CD4-positive, alpha-beta T cell (primary cell): ENCODE data around the gene DDX50. TPM values are rescaled to one million over a fixed set of nuclear protein-coding genes. Genes with fewer than 3 reads are reported as not detected.

Source experiments
- ATAC-seq: fragments of 200-7000 bp; cut with Tn5 transposase; one replicate; pipeline ENCODE4 v1.10.0; 2022; ENCODE audit warnings: mild to moderate bottlenecking; ENCODE audit not compliant: poor library complexity
- CTCF ChIA-PET: fragments of 350-600 bp; sonication (Branson Sonifier 250); formaldehyde crosslinking; loops from one replicate; lab custom pipeline; 2021; ENCODE audit warnings: antibody characterized with exemption, inconsistent platforms; lab: Charles Lee
- POLR2A ChIA-PET: fragments of 350-600 bp; sonication (Branson Sonifier 250); formaldehyde crosslinking; loops from one replicate; lab custom pipeline; 2021; ENCODE audit warnings: antibody characterized with exemption, inconsistent platforms; lab: Charles Lee
- DNase-seq, 14 experiments: peaks; one replicate each; pipeline ENCODE4 v3.0.0-alpha.2; 2013 to 2020; ENCODE audit warnings: mixed read lengths in 2 of 14
- H3K27ac ChIP-seq, 2 donors: one replicate each; pipeline versions ENCODE4 v1.5.1 to v1.7.0; 2013; ENCODE audit warnings: low read length in 2 of 2, low read depth in 1 of 2, mild to moderate bottlenecking in 1 of 2
- H3K27me3 ChIP-seq, 2 experiments: 1 replicate in 1 of 2; 2 replicates in 1 of 2; pipeline versions ENCODE4 v1.6.1 to v1.7.0; 2013; ENCODE audit warnings: low read length in 2 of 2, control low read depth in 1 of 2, mild to moderate bottlenecking in 1 of 2, moderate library complexity in 1 of 2; ENCODE audit not compliant: insufficient read depth in 2 of 2, control insufficient read depth in 1 of 2
- H3K36me3 ChIP-seq: one replicate; pipeline ENCODE4 v1.6.1; 2013; ENCODE audit warnings: low read length, control low read depth; ENCODE audit not compliant: insufficient read depth
- H3K4me1 ChIP-seq: one replicate; pipeline ENCODE4 v1.6.1; 2013; ENCODE audit warnings: low read length, control low read depth; ENCODE audit not compliant: insufficient read depth
- H3K4me3 ChIP-seq: one replicate; pipeline ENCODE4 v1.5.1; 2013; ENCODE audit warnings: mild to moderate bottlenecking, low read length, moderate library complexity
- H3K9me3 ChIP-seq, 2 experiments: 1 replicate in 1 of 2; 2 replicates in 1 of 2; pipeline versions ENCODE4 v1.6.1 to v1.7.0; 2013; ENCODE audit warnings: low read length in 2 of 2, mild to moderate bottlenecking in 2 of 2, control low read depth in 1 of 2, moderate library complexity in 1 of 2; ENCODE audit not compliant: control insufficient read depth in 1 of 2, insufficient read depth in 1 of 2
- H3K27ac Mint-ChIP-seq: one replicate; pipeline ENCODE4 v1.8.0; 2020; ENCODE audit warnings: mixed read lengths
- H3K27me3 Mint-ChIP-seq: one replicate; pipeline ENCODE4 v1.8.0; 2021; ENCODE audit warnings: mixed read lengths
- H3K36me3 Mint-ChIP-seq: one replicate; pipeline ENCODE4 v1.8.0; 2021; ENCODE audit warnings: low read depth, mixed read lengths
- H3K4me1 Mint-ChIP-seq: one replicate; pipeline ENCODE4 v1.8.0; 2021; ENCODE audit warnings: low read depth, mixed read lengths
- H3K4me3 Mint-ChIP-seq: one replicate; pipeline ENCODE4 v1.8.0; 2020; ENCODE audit warnings: mild to moderate bottlenecking, mixed read lengths
- H3K9me3 Mint-ChIP-seq: one replicate; pipeline ENCODE4 v1.8.0; 2020; ENCODE audit warnings: mixed read lengths
- CTCF ChIP-seq: fragments of 200-600 bp; IDR thresholded peaks from one replicate; pipeline ENCODE4 v1.8.0; 2022; ENCODE audit warnings: antibody characterized with exemption, mild to moderate bottlenecking
- intact Hi-C, 2 experiments: fragments of 100-400 bp; cut with DNase I in 1 of 2; cut with micrococcal nuclease in 1 of 2; formaldehyde crosslinking; loops; one replicate each; pipeline versions ENCODE4 v1.15.1 to v1.9.0; 2023 to 2025; cut with DNase I, micrococcal nuclease
- total RNA-seq, 174 experiments: library from RNA in 2 of 174; stranded (reverse) in 2 of 174; gene quantifications; one replicate each; pipeline ENCODE4 v1.2.3 and lab custom pipeline; 2021 to 2026

DDX50 gene
- total RNA-seq, 2 experiments from 2014 or later: 46.8 to 47.5 TPM

- no peaks in the 10 kb centered on the region for H3K9me3 Mint-ChIP-seq
- POLR2A ChIA-PET: interaction anchor here (1.7 kb wide), 1 partner anchor 23 kb away, joined by 4 read pairs; the partner anchor contains the start of gene DDX50
These were observed 22.6 kb upstream of the DDX50 start for GRCh38 chr10:68878496-68878895.

GRCh38 chr10:68879628-68880027 lies 21.5 kb upstream of the DDX50 start:
- no peaks in the 10 kb centered on the region for H3K36me3 Mint-ChIP-seq
- intact Hi-C loops: no loop called here
- no peak for TF ChIP-seq CTCF
- Histone ChIP-seq H3K4me1 (no peaks in the 10 kb centered on the region), H3K27ac (no peak overlapping the region), H3K36me3 (no peaks in the 10 kb centered on the region), H3K27me3 (no peaks in the 10 kb centered on the region), H3K9me3 (no peaks in the 10 kb centered on the region), H3K4me3 (no peak overlapping the region)
- ChIA-PET POLR2A (interaction anchor here (0.9 kb wide), 1 partner anchor 21 kb away, joined by 3 read pairs; no protein-coding TSS in a partner anchor), CTCF (no interaction called here)
- DNase-seq (no peak), ATAC-seq (no peak)
- H3K9me3 Mint-ChIP-seq: no peaks in the 10 kb centered on the region
- no peaks in the 10 kb centered on the region for H3K27me3 Mint-ChIP-seq
- H3K4me1 Mint-ChIP-seq: no peaks in the 10 kb centered on the region
- H3K27ac Mint-ChIP-seq: no peak overlapping the region
- H3K4me3 Mint-ChIP-seq: no peak overlapping the region

More at GRCh38 chr10:68878496-68878895, 22.6 kb upstream of the DDX50 start:
- TF ChIP-seq CTCF: no peak
- intact Hi-C loops: no loop called here
- Histone ChIP-seq H3K27me3 (no peaks in the 10 kb centered on the region), H3K9me3 (no peaks in the 10 kb centered on the region), H3K36me3 (no peaks in the 10 kb centered on the region), H3K4me3 (no peak overlapping the region), H3K27ac (no peak overlapping the region), H3K4me1 (no peaks in the 10 kb centered on the region)
- Mint-ChIP-seq H3K4me1 (no peaks in the 10 kb centered on the region), H3K4me3 (no peak overlapping the region), H3K27me3 (no peaks in the 10 kb centered on the region), H3K36me3 (no peaks in the 10 kb centered on the region), H3K27ac (no peak overlapping the region)
- CTCF ChIA-PET: no interaction called here
- ATAC-seq (no peak), DNase-seq (no peak)

- no peak overlapping the region for H3K4me3 ChIP-seq
- no peaks in the 10 kb centered on the region for H3K4me1 ChIP-seq
- no peak for ATAC-seq
- no peak overlapping the region for H3K27ac ChIP-seq
- no peaks in the 10 kb centered on the region for H3K27me3 ChIP-seq
- ChIA-PET CTCF (interaction anchor here (0.7 kb wide), 1 partner anchor 136 kb away, joined by 4 read pairs; no protein-coding TSS in a partner anchor), POLR2A (interaction anchor here (0.9 kb wide), 1 partner anchor 20 kb away, joined by 3 read pairs; no protein-coding TSS in a partner anchor)
- DNase-seq: no peak
- no peaks in the 10 kb centered on the region for H3K27me3 Mint-ChIP-seq
- H3K36me3 Mint-ChIP-seq: no peaks in the 10 kb centered on the region
- no peaks in the 10 kb centered on the region for H3K4me1 Mint-ChIP-seq
- intact Hi-C loops: no loop called here
- no peak overlapping the region for H3K27ac Mint-ChIP-seq
- no peak for TF ChIP-seq CTCF
- H3K9me3 ChIP-seq: no peaks in the 10 kb centered on the region
- H3K9me3 Mint-ChIP-seq: no peaks in the 10 kb centered on the region
- no peak overlapping the region for H3K4me3 Mint-ChIP-seq
- no peaks in the 10 kb centered on the region for H3K36me3 ChIP-seq
These were observed 20.9 kb upstream of the DDX50 start for GRCh38 chr10:68880181-68880580.
